ENCODE data around the gene UNC79.

UNC79 gene

GRCh38 chr14:93748208-93749075 lies 317.7 kb downstream of the UNC79 start:
- no peak overlapping the region for H3K27ac ChIP-seq (ENCODE audit: low read depth, low read length)
- H3K27me3 ChIP-seq (ENCODE audit: low read length) = no peaks in the 10 kb centered on the region
- H3F3A ChIP-seq (ENCODE audit: insufficient read depth) = no peaks in the 10 kb centered on the region
- H3K79me2 ChIP-seq (ENCODE audit: insufficient read depth, low read length) = no peaks in the 10 kb centered on the region
- H3K4me3 ChIP-seq (ENCODE audit: insufficient read depth, low read length, poor library complexity, severe bottlenecking) = no peak overlapping the region
- no peak for TF ChIP-seq EZH2phosphoT487 (conservative IDR thresholded peaks at IDR 0.05; ENCODE audit: low read length)
- TF ChIP-seq, protein P1, sequence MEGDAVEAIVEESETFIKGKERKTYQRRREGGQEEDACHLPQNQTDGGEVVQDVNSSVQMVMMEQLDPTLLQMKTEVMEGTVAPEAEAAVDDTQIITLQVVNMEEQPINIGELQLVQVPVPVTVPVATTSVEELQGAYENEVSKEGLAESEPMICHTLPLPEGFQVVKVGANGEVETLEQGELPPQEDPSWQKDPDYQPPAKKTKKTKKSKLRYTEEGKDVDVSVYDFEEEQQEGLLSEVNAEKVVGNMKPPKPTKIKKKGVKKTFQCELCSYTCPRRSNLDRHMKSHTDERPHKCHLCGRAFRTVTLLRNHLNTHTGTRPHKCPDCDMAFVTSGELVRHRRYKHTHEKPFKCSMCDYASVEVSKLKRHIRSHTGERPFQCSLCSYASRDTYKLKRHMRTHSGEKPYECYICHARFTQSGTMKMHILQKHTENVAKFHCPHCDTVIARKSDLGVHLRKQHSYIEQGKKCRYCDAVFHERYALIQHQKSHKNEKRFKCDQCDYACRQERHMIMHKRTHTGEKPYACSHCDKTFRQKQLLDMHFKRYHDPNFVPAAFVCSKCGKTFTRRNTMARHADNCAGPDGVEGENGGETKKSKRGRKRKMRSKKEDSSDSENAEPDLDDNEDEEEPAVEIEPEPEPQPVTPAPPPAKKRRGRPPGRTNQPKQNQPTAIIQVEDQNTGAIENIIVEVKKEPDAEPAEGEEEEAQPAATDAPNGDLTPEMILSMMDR (IDR thresholded peaks at IDR 0.05; ENCODE audit: insufficient read depth, low read length, poor library complexity, severe bottlenecking) = no peak
- no peak overlapping the region for H3K9ac ChIP-seq (ENCODE audit: low read length)
- H3K9me3 ChIP-seq (ENCODE audit: insufficient read depth, low read length) = no peaks in the 10 kb centered on the region
- no peaks in the 10 kb centered on the region for H3K36me3 ChIP-seq (ENCODE audit: low read length)
- H3K4me2 ChIP-seq (ENCODE audit: low read depth, low read length, poor library complexity, severe bottlenecking) = no peak overlapping the region
- H2AFZ ChIP-seq (ENCODE audit: low read depth, low read length, severe bottlenecking) = no peak overlapping the region
- H4K20me1 ChIP-seq (ENCODE audit: low read depth, low read length) = no peaks in the 10 kb centered on the region
- H3K9me2 ChIP-seq (replicated peaks; ENCODE audit: insufficient read depth, low read length) = no peaks in the 10 kb centered on the region

DNA sequence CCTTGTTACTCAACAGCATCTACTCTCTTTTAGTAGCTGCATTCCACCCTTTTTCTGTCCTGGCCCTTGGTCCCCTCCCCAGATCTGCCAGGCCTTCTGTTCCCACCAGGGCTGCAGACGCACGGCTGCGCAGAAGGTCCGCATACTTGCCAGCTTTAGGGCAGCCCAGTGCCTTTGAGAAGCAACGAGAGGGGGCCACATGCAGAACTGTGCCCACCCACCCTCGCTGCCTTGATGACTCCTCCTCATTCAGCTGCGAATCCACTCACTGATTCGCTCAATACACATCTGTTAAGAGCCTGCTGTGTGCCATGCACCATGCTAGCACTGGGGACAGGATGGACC lies 318.3 kb downstream of the UNC79 start:
- H3K27ac ChIP-seq (ENCODE audit: low read depth, low read length) = no peak overlapping the region
- H3K79me2 ChIP-seq (ENCODE audit: insufficient read depth, low read length) = no peaks in the 10 kb centered on the region
- H2AFZ ChIP-seq (ENCODE audit: low read depth, low read length, severe bottlenecking) = no peak overlapping the region
- no peaks in the 10 kb centered on the region for H4K20me1 ChIP-seq (ENCODE audit: low read depth, low read length)
- H3K4me3 ChIP-seq (ENCODE audit: insufficient read depth, low read length, poor library complexity, severe bottlenecking) = no peak overlapping the region
- no peaks in the 10 kb centered on the region for H3K36me3 ChIP-seq (ENCODE audit: low read length)
- no peaks in the 10 kb centered on the region for H3F3A ChIP-seq (ENCODE audit: insufficient read depth)
- no peak overlapping the region for H3K9ac ChIP-seq (ENCODE audit: low read length)
- no peaks in the 10 kb centered on the region for H3K9me2 ChIP-seq (replicated peaks; ENCODE audit: insufficient read depth, low read length)
- no peaks in the 10 kb centered on the region for H3K9me3 ChIP-seq (ENCODE audit: insufficient read depth, low read length)
- no peak overlapping the region for H3K4me2 ChIP-seq (ENCODE audit: low read depth, low read length, poor library complexity, severe bottlenecking)
- no peaks in the 10 kb centered on the region for H3K27me3 ChIP-seq (ENCODE audit: low read length)
- TF ChIP-seq, protein P1 (IDR thresholded peaks at IDR 0.05; ENCODE audit: insufficient read depth, low read length, poor library complexity, severe bottlenecking) = no peak
- TF ChIP-seq EZH2phosphoT487 (conservative IDR thresholded peaks at IDR 0.05; ENCODE audit: low read length) = no peak

DNA sequence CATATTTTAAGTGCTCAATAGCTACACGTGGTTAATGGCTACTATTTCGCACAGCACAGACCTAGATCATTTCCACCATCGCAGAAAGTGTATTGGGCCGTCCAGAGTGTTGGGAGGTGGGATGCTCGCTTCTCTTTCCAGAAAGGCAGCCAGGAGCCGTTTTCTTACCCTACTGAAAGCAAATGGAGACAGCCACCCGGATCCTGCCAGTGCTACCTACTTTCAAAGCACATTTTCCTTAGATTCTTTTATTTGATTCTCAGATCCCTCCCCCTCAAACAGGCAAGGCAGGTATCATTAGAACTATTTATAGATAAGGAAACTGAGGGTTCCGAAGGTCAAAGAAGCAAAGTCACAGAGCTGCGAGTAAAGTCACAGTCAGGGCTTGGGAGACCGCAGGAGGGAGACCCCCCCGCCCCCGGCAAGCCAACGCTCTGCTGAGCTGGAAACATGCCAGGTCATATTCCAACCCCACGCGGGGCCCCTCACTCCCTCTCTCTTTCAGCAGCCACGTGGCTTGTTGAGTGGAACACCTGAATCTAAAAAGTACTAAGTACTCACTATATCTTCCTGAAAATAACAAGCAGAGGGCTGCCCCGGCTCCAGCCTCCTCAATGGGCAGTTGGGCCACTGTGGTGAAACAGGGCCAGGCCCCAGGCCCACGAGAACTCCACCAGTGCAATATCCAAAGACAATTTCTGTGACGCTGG lies 321.4 kb downstream of the UNC79 start:
- H3K9me2 ChIP-seq (replicated peaks; ENCODE audit: insufficient read depth, low read length) = no peaks in the 10 kb centered on the region
- no peaks in the 10 kb centered on the region for H3K9me3 ChIP-seq (ENCODE audit: insufficient read depth, low read length)
- H3K27me3 ChIP-seq (ENCODE audit: low read length) = no peaks in the 10 kb centered on the region
- H3K36me3 ChIP-seq (ENCODE audit: low read length) = no peaks in the 10 kb centered on the region
- H4K20me1 ChIP-seq (ENCODE audit: low read depth, low read length) = no peaks in the 10 kb centered on the region
- no peak for TF ChIP-seq EZH2phosphoT487 (conservative IDR thresholded peaks at IDR 0.05; ENCODE audit: low read length)
- TF ChIP-seq, protein P1 (IDR thresholded peaks at IDR 0.05; ENCODE audit: insufficient read depth, low read length, poor library complexity, severe bottlenecking) = no peak
- H3F3A ChIP-seq (ENCODE audit: insufficient read depth) = no peaks in the 10 kb centered on the region
- no peak overlapping the region for H3K4me3 ChIP-seq (ENCODE audit: insufficient read depth, low read length, poor library complexity, severe bottlenecking)
- H3K79me2 ChIP-seq (ENCODE audit: insufficient read depth, low read length) = no peaks in the 10 kb centered on the region
- no peak overlapping the region for H3K27ac ChIP-seq (ENCODE audit: low read depth, low read length)
- no peak overlapping the region for H3K9ac ChIP-seq (ENCODE audit: low read length)
- H3K4me2 ChIP-seq (ENCODE audit: low read depth, low read length, poor library complexity, severe bottlenecking) = no peak overlapping the region
- H2AFZ ChIP-seq (ENCODE audit: low read depth, low read length, severe bottlenecking) = no peak overlapping the region
